ENCODE results near the gene PLB1. TPM values are rescaled to one million over a fixed set of nuclear protein-coding genes. Genes with fewer than 3 reads are reported as not detected.

PLB1 gene
- total RNA-seq, 2 donors from 2014 or later, result 1.0 to 12.9 TPM

DNA sequence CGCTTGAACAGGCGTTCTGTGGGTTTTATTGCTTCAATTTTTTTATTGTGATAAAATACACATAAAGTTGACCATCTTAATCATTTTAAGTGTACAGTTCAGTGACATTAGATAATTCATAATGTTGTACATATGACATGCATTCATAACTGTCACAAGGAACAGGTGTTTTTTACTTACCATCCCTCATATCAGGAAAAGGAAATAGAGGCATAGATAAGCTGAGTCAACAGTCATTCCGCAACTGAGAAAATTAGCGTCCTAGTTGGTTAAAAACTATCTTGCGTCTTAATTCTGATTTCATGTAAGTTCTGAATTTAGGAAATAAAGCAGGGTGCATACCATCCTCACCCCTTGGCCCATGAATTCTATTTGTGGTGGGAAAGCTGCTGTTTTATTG lies 36.5 kb downstream of the PLB1 start:
- intact Hi-C loops (cut with DNase I), result no loop called here
- no peak overlapping the region for H3K4me3 ChIP-seq
- no peaks in the 10 kb centered on the region for H3K27me3 ChIP-seq
- no peaks in the 10 kb centered on the region for H3K4me1 ChIP-seq
- no peaks in the 10 kb centered on the region for H3K9me3 ChIP-seq
- TF ChIP-seq POLR2A (IDR thresholded peaks at IDR 0.05), result no peak
- TF ChIP-seq, protein P1, sequence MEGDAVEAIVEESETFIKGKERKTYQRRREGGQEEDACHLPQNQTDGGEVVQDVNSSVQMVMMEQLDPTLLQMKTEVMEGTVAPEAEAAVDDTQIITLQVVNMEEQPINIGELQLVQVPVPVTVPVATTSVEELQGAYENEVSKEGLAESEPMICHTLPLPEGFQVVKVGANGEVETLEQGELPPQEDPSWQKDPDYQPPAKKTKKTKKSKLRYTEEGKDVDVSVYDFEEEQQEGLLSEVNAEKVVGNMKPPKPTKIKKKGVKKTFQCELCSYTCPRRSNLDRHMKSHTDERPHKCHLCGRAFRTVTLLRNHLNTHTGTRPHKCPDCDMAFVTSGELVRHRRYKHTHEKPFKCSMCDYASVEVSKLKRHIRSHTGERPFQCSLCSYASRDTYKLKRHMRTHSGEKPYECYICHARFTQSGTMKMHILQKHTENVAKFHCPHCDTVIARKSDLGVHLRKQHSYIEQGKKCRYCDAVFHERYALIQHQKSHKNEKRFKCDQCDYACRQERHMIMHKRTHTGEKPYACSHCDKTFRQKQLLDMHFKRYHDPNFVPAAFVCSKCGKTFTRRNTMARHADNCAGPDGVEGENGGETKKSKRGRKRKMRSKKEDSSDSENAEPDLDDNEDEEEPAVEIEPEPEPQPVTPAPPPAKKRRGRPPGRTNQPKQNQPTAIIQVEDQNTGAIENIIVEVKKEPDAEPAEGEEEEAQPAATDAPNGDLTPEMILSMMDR (IDR thresholded peaks at IDR 0.05), result no peak
- no peak for DNase-seq
- 59 to 60% methylated on average over 5 of the region's 5 CpGs for WGBS, 2 donors
- no peak for ATAC-seq
- no peak overlapping the region for H3K27ac ChIP-seq
- no peaks in the 10 kb centered on the region for H3K36me3 ChIP-seq (replicated peaks in 1 of 2; ENCODE audit: insufficient read depth in 1 of 2, low read depth in 2 of 2)

DNA sequence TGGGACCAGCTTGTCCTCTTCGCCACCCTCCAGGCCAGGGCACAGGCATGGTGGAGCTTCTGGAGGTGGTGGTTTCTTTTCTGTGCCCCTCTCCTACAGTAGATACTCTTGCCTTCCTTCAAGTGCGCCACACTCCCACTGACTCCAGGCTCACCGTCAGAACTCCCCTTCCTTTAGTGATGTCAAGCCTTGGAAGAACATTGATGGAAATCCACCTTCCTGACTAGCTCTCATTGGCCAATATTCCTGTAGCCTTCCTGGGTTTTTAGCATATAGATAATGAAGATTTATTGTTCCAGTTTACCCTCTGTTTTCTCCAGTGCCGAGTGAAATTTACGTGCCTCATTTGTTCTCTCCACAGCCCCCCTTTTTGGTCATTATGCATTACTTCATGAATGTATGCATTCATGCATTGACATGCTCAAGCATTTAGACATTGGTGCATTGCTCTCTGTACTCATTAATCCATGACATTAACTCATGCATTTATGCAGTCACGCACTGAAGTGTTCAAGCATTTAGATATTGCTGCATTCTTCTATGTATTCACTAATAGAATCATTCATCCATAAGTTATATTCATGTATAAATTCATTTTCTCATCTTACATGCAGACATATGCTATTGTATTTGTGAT lies 37.3 kb downstream of the PLB1 start:
- ATAC-seq (no peak), DNase-seq (no peak)
- Histone ChIP-seq H3K4me1 (no peaks in the 10 kb centered on the region), H3K9me3 (no peaks in the 10 kb centered on the region), H3K4me3 (no peak overlapping the region), H3K36me3 (replicated peaks in 1 of 2; ENCODE audit: insufficient read depth in 1 of 2, low read depth in 2 of 2) (no peaks in the 10 kb centered on the region), H3K27ac (no peak overlapping the region), H3K27me3 (no peaks in the 10 kb centered on the region)
- 82 to 87% methylated on average over 6 of the region's 6 CpGs for WGBS, 2 donors
- intact Hi-C loops (cut with DNase I), result no loop called here
- TF ChIP-seq, protein P1 (IDR thresholded peaks at IDR 0.05), result no peak
- no peak for TF ChIP-seq POLR2A (IDR thresholded peaks at IDR 0.05)

DNA sequence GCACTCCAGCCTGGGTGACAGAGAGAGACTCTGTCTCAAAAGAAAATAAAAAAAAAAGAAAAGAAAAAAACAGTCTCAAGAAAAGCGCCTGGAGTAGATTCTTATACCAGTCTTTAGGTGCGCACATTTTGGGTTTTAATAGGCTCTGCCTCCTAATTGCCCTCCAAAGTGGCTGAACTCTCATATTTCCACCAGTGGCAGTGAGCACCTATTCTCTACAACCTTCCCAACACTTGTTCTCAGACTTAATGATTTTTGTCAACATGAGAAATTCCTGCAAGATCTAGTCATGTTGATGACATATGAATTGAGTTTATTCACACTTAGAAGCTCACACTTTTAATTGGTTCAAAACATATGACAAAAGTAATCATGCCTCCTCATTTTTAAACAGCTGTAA lies 39.0 kb downstream of the PLB1 start:
- ATAC-seq (no peak), DNase-seq (no peak)
- Histone ChIP-seq H3K9me3 (no peaks in the 10 kb centered on the region), H3K36me3 (replicated peaks in 1 of 2; ENCODE audit: insufficient read depth in 1 of 2, low read depth in 2 of 2) (no peaks in the 10 kb centered on the region), H3K4me3 (no peak overlapping the region), H3K27ac (no peak overlapping the region), H3K4me1 (no peaks in the 10 kb centered on the region), H3K27me3 (no peaks in the 10 kb centered on the region)
- WGBS, 2 donors, result 90 to 98% methylated on average over 2 of the region's 2 CpGs
- intact Hi-C loops (cut with DNase I), result no loop called here
- TF ChIP-seq, protein P1 (IDR thresholded peaks at IDR 0.05), result no peak
- no peak for TF ChIP-seq POLR2A (IDR thresholded peaks at IDR 0.05)

DNA sequence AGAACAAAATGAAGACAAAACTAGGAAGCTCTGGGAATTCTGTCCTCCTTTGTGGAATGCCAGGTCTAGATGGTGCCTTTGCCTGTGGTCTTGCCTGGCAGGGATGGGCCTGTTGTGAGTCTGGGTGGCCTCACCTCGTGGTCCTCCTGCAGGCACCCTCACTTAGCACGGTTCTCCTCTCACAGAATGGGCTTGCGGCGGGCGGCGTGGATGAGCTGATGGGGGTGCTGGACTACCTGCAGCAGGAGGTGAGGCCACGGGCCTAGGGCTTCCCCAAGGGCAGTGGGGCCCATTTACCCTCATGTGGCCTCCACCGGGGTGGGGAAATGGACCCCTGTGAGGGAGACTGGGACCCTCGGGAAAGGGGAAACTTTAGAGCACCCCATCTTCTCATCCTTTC lies 42.3 kb downstream of the PLB1 start:
- no peak for DNase-seq
- WGBS, 2 donors, result 92 to 93% methylated on average over 9 of the region's 9 CpGs
- no peak for ATAC-seq
- H3K4me1 ChIP-seq, result no peaks in the 10 kb centered on the region
- no peak overlapping the region for H3K27ac ChIP-seq
- no peak overlapping the region for H3K4me3 ChIP-seq
- H3K36me3 ChIP-seq (replicated peaks in 1 of 2; ENCODE audit: insufficient read depth in 1 of 2, low read depth in 2 of 2), result no peaks in the 10 kb centered on the region
- no peaks in the 10 kb centered on the region for H3K9me3 ChIP-seq
- intact Hi-C loops (cut with DNase I), result no loop called here
- no peak for TF ChIP-seq POLR2A (IDR thresholded peaks at IDR 0.05)
- TF ChIP-seq, protein P1 (IDR thresholded peaks at IDR 0.05), result no peak
- H3K27me3 ChIP-seq, result no peaks in the 10 kb centered on the region

DNA sequence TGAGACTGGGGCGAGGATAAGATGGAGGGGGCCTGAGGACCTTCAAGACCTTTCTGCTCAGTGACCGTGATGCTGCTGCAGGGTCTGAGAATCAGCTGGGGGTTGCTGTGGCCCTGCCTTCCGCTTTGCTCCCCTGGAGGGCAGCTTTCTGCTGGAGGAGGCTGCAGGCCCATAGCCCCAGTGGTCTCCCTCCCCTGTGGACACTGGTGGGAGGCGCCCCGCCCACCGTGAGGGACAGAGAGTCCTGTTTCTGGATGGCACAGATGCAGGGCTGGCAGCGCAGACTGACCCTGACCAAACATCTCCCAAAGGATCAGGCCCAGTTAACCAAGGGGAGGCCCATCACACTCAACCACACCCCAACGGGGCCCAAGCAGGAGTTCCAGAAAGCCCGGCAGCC lies 42.8 kb downstream of the PLB1 start:
- H3K27ac ChIP-seq, result no peak overlapping the region
- H3K4me1 ChIP-seq, result no peaks in the 10 kb centered on the region
- H3K36me3 ChIP-seq (replicated peaks in 1 of 2; ENCODE audit: insufficient read depth in 1 of 2, low read depth in 2 of 2), result no peaks in the 10 kb centered on the region
- no peaks in the 10 kb centered on the region for H3K27me3 ChIP-seq
- no peak for TF ChIP-seq POLR2A (IDR thresholded peaks at IDR 0.05)
- TF ChIP-seq, protein P1 (IDR thresholded peaks at IDR 0.05), result no peak
- no peak for ATAC-seq
- DNase-seq, result no peak
- 90 to 93% methylated on average over 2 to 9 of the region's 9 CpGs for WGBS, 2 donors
- intact Hi-C loops (cut with DNase I), result no loop called here
- no peak overlapping the region for H3K4me3 ChIP-seq
- H3K9me3 ChIP-seq, result no peaks in the 10 kb centered on the region
